K562 (cell line): ENCODE data around the gene ISY1.

Source experiments
- CBFB ChIP-seq: sonication (generic); formaldehyde crosslinking; IDR thresholded peaks from 2 replicates; pipeline ENCODE4 v1.4.0; 2020; ENCODE audit warnings: mild to moderate bottlenecking, missing genetic modification reagents
- EZH2 ChIP-seq: IDR thresholded peaks from 2 replicates; pipeline ENCODE4 v1.6.1; 2012; ENCODE audit warnings: low read depth, mild to moderate bottlenecking, inconsistent platforms, low read length, borderline replicate concordance
- GABPA ChIP-seq: fragments of 200-800 bp; sonication (Bioruptor generic); conservative IDR thresholded peaks from 2 replicates; pipeline ENCODE4 v1.6.1; 2016; ENCODE audit warnings: low read depth, missing genetic modification characterization, missing compliant biosample characterization
- HCFC1 ChIP-seq: IDR thresholded peaks from 2 replicates; pipeline ENCODE4 v1.6.1; 2012; ENCODE audit warnings: low read depth, low read length, improper control_type of control experiment
- NRF1 ChIP-seq, 2 experiments: fragments of 450-650 bp; IDR thresholded peaks in 1 of 2; conservative IDR thresholded peaks in 1 of 2; 2 replicates each; pipeline ENCODE4 v1.6.1; 2014; ENCODE audit warnings: mild to moderate bottlenecking in 2 of 2
- PHF20 ChIP-seq: fragments of 450-650 bp; IDR thresholded peaks from 2 replicates; pipeline ENCODE4 v1.6.1; 2018; ENCODE audit not compliant: partially characterized antibody
- PHF8 ChIP-seq: fragments of 200-600 bp; sonication (generic); IDR thresholded peaks from 2 replicates; pipeline ENCODE4 v1.6.1; 2012; ENCODE audit warnings: mixed run types, mild to moderate bottlenecking, inconsistent platforms, low read length, moderate library complexity, borderline replicate concordance
- POLR2A ChIP-seq: fragments of 450-650 bp; conservative IDR thresholded peaks from 2 replicates; pipeline ENCODE4 v1.6.1; 2016
- POLR2AphosphoS5 ChIP-seq: IDR thresholded peaks from 2 replicates; pipeline ENCODE4 v1.6.1; 2011; ENCODE audit warnings: mild to moderate bottlenecking, low read depth, low read length, moderate library complexity; ENCODE audit not compliant: control insufficient read depth, insufficient read depth
- SRSF9 ChIP-seq: fragments of 200-400 bp; formaldehyde crosslinking; IDR thresholded peaks from 2 replicates; pipeline ENCODE4 v1.6.1; 2017; ENCODE audit warnings: low read depth, low read length, borderline replicate concordance
- TAF15 ChIP-seq: fragments of 200-400 bp; formaldehyde crosslinking; IDR thresholded peaks from 2 replicates; pipeline ENCODE4 v1.6.1; 2017; ENCODE audit warnings: mild to moderate bottlenecking, low read depth, low read length, moderate library complexity
- TF ChIP-seq, protein P1 (sequence below), 3 experiments: IDR thresholded peaks in 2 of 3; conservative IDR thresholded peaks in 1 of 3; 2 replicates each; pipeline ENCODE4 v1.5.1; 2011 to 2012; ENCODE audit warnings: low read length in 3 of 3, mild to moderate bottlenecking in 3 of 3, control low read depth in 2 of 3, improper control_type of control experiment in 1 of 3, inconsistent platforms in 1 of 3, low read depth in 1 of 3, mixed read lengths in 1 of 3, moderate library complexity in 1 of 3; ENCODE audit not compliant: insufficient read depth in 2 of 3
- TF ChIP-seq, protein P2 (sequence below), 2 experiments: fragments of 200-800 bp in 1 of 2; sonication (Bioruptor generic) in 1 of 2; sonication (generic) in 1 of 2; formaldehyde crosslinking in 1 of 2; IDR thresholded peaks in 1 of 2; conservative IDR thresholded peaks in 1 of 2; 2 replicates each; pipeline versions ENCODE4 v1.5.0 to v1.6.1; 2016 to 2020; ENCODE audit warnings: missing compliant biosample characterization in 1 of 2, missing genetic modification characterization in 1 of 2, missing genetic modification reagents in 1 of 2

DNA sequence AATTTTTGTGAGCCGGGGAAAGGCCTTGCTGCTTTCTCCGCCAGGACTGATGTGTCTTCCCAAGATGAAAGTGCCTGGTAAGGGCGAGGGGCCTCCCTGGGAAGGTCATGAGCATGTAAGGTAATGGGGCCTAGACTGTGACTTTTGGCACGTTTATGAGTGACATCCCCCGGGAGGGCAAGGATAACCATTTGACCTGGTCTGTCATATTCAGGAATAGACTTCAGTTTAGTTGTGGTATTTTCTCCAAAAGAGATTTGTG lies 23.5 kb upstream of the ISY1 start:
- TF ChIP-seq, protein P1, sequence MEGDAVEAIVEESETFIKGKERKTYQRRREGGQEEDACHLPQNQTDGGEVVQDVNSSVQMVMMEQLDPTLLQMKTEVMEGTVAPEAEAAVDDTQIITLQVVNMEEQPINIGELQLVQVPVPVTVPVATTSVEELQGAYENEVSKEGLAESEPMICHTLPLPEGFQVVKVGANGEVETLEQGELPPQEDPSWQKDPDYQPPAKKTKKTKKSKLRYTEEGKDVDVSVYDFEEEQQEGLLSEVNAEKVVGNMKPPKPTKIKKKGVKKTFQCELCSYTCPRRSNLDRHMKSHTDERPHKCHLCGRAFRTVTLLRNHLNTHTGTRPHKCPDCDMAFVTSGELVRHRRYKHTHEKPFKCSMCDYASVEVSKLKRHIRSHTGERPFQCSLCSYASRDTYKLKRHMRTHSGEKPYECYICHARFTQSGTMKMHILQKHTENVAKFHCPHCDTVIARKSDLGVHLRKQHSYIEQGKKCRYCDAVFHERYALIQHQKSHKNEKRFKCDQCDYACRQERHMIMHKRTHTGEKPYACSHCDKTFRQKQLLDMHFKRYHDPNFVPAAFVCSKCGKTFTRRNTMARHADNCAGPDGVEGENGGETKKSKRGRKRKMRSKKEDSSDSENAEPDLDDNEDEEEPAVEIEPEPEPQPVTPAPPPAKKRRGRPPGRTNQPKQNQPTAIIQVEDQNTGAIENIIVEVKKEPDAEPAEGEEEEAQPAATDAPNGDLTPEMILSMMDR (IDR thresholded peaks at IDR 0.05 in 2 of 3, conservative IDR thresholded peaks at IDR 0.05 in 1 of 3; ENCODE audit: insufficient read depth in 2 of 3, low read depth in 1 of 3, low read length in 3 of 3) = no peak
- TF ChIP-seq HCFC1 (no peak), PHF8 (no peak), GABPA (no peak), CBFB (CRISPR knock-in tag) (no peak), POLR2AphosphoS5 (no peak), TAF15 (no peak), EZH2 (no peak), POLR2A (no peak), NRF1 (conservative IDR thresholded peaks at IDR 0.05 in 1 of 2, IDR thresholded peaks at IDR 0.05 in 1 of 2) (no peak), PHF20 (no peak), SRSF9 (no peak)
- TF ChIP-seq, protein P2, sequence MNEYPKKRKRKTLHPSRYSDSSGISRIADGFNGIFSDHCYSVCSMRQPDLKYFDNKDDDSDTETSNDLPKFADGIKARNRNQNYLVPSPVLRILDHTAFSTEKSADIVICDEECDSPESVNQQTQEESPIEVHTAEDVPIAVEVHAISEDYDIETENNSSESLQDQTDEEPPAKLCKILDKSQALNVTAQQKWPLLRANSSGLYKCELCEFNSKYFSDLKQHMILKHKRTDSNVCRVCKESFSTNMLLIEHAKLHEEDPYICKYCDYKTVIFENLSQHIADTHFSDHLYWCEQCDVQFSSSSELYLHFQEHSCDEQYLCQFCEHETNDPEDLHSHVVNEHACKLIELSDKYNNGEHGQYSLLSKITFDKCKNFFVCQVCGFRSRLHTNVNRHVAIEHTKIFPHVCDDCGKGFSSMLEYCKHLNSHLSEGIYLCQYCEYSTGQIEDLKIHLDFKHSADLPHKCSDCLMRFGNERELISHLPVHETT (CRISPR knock-in tag; conservative IDR thresholded peaks at IDR 0.05 in 1 of 2, IDR thresholded peaks at IDR 0.05 in 1 of 2) = no peak
